Mesothelial cell of epicardium (in vitro differentiated cells): Measurements from ENCODE around the gene SLC16A9. TPM values are rescaled to one million over a fixed set of nuclear protein-coding genes. Genes with fewer than 3 reads are reported as not detected.
"Not testable (repeated sequence)": the region's sequence is repeated elsewhere in the genome, so short reads cannot be mapped to it uniquely, and the experiment has no call there.

Source experiments
- DNase-seq, 2 experiments: peaks; one replicate each; pipeline ENCODE4 v3.0.0; 2021; ENCODE audit warnings: low spot score in 2 of 2; ENCODE audit not compliant: unreplicated experiment in 2 of 2
- H3K27ac Mint-ChIP-seq: 2 replicates; pipeline ENCODE4 v1.8.0; 2021; ENCODE audit warnings: mixed read lengths
- H3K27me3 Mint-ChIP-seq: 2 replicates; pipeline ENCODE4 v1.8.0; 2021; ENCODE audit warnings: low read depth, mixed read lengths
- H3K36me3 Mint-ChIP-seq: 2 replicates; pipeline ENCODE4 v1.8.0; 2021; ENCODE audit warnings: mixed read lengths
- H3K4me1 Mint-ChIP-seq: 2 replicates; pipeline ENCODE4 v1.8.0; 2021; ENCODE audit warnings: mixed read lengths
- H3K4me3 Mint-ChIP-seq: 2 replicates; pipeline ENCODE4 v1.8.0; 2021; ENCODE audit warnings: mild to moderate bottlenecking, moderate library complexity, mixed read lengths
- H3K9me3 Mint-ChIP-seq: 2 replicates; pipeline ENCODE4 v1.8.0; 2021; ENCODE audit warnings: mixed read lengths
- CTCF ChIP-seq: fragments of 200-600 bp; sonication (generic); IDR thresholded peaks from one replicate; pipeline ENCODE4 v1.5.0; 2021; ENCODE audit warnings: antibody characterized with exemption; ENCODE audit not compliant: unreplicated experiment
- total RNA-seq: library from RNA; stranded (reverse); gene quantifications from 3 replicates; pipeline ENCODE4 v1.2.1, GENCODE V29; 2021

The SLC16A9 gene
- total RNA-seq, 1 donor from 2014 or later, result 17.6 TPM

DNA sequence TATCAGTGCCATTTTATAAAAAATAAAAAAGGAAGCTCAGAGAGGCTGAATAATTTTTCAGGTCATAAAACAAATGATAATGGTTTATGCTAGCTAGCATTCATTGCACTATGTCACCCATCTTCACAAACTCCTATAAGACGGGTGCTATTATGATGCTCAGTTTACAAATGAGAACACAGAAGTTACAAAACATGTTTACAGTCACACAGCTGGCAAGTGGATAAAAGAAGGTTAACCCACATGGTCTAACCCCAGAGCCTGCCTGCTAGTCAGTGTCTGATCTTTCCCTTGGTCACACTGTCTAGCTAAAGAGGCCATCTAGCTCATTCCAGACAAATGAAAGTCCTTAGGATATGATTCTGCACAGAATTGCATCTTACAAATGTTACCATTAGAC, 39.4 kb downstream of the SLC16A9 start:
- no peak overlapping the region for H3K4me3 Mint-ChIP-seq
- peaks cover 13% of the 10 kb centered on the region for H3K9me3 Mint-ChIP-seq
- DNase-seq, result no peak
- H3K27me3 Mint-ChIP-seq, result no peaks in the 10 kb centered on the region
- H3K36me3 Mint-ChIP-seq, result peaks cover 37% of the 10 kb centered on the region
- no peak for TF ChIP-seq CTCF
- H3K4me1 Mint-ChIP-seq, result peaks cover 12% of the 10 kb centered on the region
- no peak overlapping the region for H3K27ac Mint-ChIP-seq

GRCh38 chr10:59668096-59668495, 41.6 kb downstream of the SLC16A9 start:
- H3K27ac Mint-ChIP-seq, result no peak overlapping the region
- no peak overlapping the region for H3K4me3 Mint-ChIP-seq
- H3K27me3 Mint-ChIP-seq, result no peaks in the 10 kb centered on the region
- H3K36me3 Mint-ChIP-seq, result peaks cover 48% of the 10 kb centered on the region
- H3K9me3 Mint-ChIP-seq, result peaks cover 13% of the 10 kb centered on the region
- no peak for TF ChIP-seq CTCF
- DNase-seq, result no peak
- H3K4me1 Mint-ChIP-seq, result no peaks in the 10 kb centered on the region

- Mint-ChIP-seq H3K4me3 (no peak overlapping the region), H3K27me3 (no peaks in the 10 kb centered on the region), H3K4me1 (no peaks in the 10 kb centered on the region), H3K36me3 (peaks cover 49% of the 10 kb centered on the region), H3K27ac (no peak overlapping the region), H3K9me3 (peaks cover 20% of the 10 kb centered on the region)
- TF ChIP-seq CTCF, result no peak
- no peak for DNase-seq
These were observed 43.3 kb downstream of the SLC16A9 start for GRCh38 chr10:59666310-59666709.

DNA sequence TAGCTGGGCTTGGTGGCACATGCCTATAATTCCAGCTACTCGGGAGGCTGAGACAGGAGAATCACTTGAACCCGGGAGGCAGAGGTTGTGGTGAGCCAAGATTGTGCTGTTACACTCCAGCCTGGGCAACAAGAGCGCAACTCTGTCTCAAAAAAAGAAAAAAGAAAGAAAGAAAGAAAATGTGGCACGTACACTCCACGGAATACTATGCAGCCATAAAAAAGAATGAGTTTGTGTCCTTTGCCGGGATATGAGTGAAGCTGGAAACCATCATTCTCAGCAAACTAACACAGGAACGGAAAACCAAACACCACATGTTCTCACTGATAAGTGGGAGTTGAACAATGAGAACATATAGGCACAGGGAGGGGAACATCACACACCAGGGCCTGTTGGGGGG, 46.4 kb downstream of the SLC16A9 start:
- H3K36me3 Mint-ChIP-seq, result peaks cover 67% of the 10 kb centered on the region
- H3K4me1 Mint-ChIP-seq, H3K27ac Mint-ChIP-seq, DNase-seq, H3K27me3 Mint-ChIP-seq, H3K4me3 Mint-ChIP-seq: not testable (repeated sequence)
- H3K9me3 Mint-ChIP-seq, result peaks cover 38% of the 10 kb centered on the region

DNA sequence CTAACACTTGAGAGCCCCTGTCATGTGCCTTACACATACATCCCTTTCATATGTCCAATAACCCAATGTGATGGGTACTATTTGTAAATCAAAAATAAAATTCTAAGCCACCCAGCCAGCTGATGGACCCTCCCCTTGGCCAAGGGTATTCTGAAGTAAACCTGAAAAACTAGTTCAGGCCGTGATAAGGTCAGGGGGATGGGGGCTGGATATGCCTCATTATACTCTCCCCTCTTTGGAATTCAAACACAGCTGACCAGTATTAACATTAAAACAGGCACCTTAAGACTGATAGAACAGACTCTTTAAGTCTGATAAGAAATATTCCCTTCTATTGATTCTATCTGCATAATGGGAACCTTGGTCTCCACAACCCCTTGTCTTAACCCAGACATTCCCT, 51.9 kb downstream of the SLC16A9 start:
- H3K27ac Mint-ChIP-seq, result no peak overlapping the region
- DNase-seq, result no peak
- H3K27me3 Mint-ChIP-seq, result no peaks in the 10 kb centered on the region

DNA sequence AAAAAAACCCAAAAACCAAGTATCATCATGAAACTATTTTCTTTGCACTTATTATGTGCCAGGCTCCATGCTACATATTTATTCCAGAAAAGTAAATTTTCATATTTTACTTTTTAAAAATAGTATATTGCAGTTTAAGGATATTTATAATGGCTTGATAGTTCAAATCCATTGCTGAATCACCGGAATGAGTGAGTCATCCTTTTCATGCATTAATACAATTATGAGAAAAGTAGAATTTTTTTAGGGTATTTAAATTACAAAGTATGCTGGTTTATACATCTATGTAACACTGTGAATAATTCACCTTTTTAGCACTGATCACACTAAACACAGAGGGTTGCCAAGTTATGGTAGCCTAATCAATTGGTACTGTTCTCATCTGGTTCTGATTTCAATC, 54.3 kb downstream of the SLC16A9 start:
- H3K4me1 Mint-ChIP-seq, result peaks cover 18% of the 10 kb centered on the region
- no peak for DNase-seq
- no peak overlapping the region for H3K4me3 Mint-ChIP-seq
- H3K27me3 Mint-ChIP-seq, result no peaks in the 10 kb centered on the region
- no peak for TF ChIP-seq CTCF
- peaks cover 15% of the 10 kb centered on the region for H3K9me3 Mint-ChIP-seq
- peaks cover 22% of the 10 kb centered on the region for H3K36me3 Mint-ChIP-seq
- no peak overlapping the region for H3K27ac Mint-ChIP-seq

More for the DNA sequence above, 51.9 kb downstream of the SLC16A9 start:
- Mint-ChIP-seq H3K9me3 (peaks cover 33% of the 10 kb centered on the region), H3K36me3 (peaks cover 41% of the 10 kb centered on the region), H3K4me3 (no peak overlapping the region), H3K4me1 (peaks cover 18% of the 10 kb centered on the region)
- no peak for TF ChIP-seq CTCF
